C4-2B (cell line): Measurements from ENCODE around the gene PIGW.

Experiments used
- CTCF ChIP-seq: fragments of 450-650 bp; conservative IDR thresholded peaks from 2 replicates; pipeline ENCODE4 v1.5.1; 2017; ENCODE audit warnings: mild to moderate bottlenecking
- ZFX ChIP-seq: fragments of 450-650 bp; IDR thresholded peaks from 2 replicates; pipeline ENCODE4 v1.6.1; 2017

- TF ChIP-seq CTCF (no peak), ZFX (no peak)
Measured at GRCh38 chr17:36511216-36511615, 23.6 kb upstream of the PIGW start.
